ENCODE data around the gene RNGTT.
"Not testable (repeated sequence)": the region's sequence is repeated elsewhere in the genome, so short reads cannot be mapped to it uniquely, and the experiment has no call there.

RNGTT gene

DNA sequence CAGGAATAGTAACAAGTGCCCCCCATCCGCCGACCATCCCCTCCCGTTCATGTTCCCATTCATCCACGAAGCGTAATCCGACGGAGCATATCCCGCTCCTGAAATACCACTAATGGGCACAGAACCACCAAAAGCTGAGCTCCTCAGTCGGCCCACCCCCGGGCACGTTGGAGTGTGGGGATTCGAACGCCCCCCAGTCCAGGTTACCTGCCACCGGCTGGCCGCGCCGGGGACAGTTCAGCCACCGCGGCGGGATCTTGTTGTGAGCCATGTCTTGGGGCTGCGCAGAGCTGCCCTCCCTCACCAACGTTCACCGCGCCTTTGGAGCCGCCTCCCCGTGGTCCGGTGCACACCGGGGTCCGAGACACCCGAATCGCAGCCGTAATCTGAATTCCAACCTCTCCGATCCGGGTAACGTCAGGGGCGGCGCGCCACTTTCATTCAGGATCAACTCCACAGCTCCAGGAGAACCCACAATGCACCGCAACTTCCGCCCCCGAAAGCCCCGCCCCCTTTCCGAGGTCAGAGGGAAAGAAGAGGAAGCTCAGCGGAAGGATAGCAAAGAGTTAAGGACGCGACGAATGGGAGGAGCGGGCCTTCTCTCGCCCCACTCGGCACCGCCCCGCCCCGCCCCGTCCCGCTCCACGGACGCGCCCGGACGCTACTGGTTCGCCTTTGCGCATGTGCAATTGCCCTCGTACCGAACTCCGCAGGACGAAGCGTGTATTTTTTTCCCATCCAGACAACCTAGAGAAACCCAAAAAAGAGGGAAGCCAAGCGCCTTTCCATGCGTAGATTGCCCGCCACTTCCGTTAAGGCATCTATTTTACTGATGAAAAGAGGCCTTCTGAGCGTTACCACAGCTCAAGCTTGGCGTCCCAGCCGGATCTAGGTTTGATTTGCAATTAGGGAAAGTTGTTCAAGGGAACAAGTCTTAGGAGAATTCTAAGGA, at the start of gene RNGTT:
RNGTT (minus strand) TSS at position 480 of the 952 bp plus-strand sequence; CDS start at position 271, 209 bp downstream.
- peak; percentile 99 for DNase-seq

- DNase-seq: no peak
These were observed 48.0 kb upstream of the RNGTT start for GRCh38 chr6:89011436-89011835.

GRCh38 chr6:89010825-89011224, 47.4 kb upstream of the RNGTT start:
- no peak for DNase-seq

DNA sequence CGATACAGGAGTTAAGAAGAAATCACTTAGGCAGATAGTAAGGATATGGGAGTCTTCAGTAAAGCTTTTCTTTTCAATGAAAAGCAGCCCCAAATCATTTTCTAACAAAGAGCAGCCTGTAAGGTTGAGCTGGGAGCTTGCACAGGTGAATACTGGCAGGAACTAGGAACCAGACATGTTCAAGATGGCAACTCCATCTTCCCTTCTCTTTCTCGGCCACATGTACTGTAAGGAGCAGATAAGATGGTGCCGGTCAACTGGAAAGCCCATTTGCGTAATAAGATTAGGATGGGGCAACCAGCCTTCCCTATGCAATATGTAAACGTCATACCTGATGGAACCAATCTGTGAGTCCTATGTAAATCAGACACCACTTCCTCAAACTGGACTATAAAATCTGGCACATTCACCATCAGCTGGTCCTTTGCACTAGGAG, 46.2 kb upstream of the RNGTT start:
- no peak for DNase-seq

GRCh38 chr6:89008815-89009374, 45.5 kb upstream of the RNGTT start:
- DNase-seq: no peak

- no peak for DNase-seq
These were observed 44.8 kb upstream of the RNGTT start for GRCh38 chr6:89008001-89008814.

DNA sequence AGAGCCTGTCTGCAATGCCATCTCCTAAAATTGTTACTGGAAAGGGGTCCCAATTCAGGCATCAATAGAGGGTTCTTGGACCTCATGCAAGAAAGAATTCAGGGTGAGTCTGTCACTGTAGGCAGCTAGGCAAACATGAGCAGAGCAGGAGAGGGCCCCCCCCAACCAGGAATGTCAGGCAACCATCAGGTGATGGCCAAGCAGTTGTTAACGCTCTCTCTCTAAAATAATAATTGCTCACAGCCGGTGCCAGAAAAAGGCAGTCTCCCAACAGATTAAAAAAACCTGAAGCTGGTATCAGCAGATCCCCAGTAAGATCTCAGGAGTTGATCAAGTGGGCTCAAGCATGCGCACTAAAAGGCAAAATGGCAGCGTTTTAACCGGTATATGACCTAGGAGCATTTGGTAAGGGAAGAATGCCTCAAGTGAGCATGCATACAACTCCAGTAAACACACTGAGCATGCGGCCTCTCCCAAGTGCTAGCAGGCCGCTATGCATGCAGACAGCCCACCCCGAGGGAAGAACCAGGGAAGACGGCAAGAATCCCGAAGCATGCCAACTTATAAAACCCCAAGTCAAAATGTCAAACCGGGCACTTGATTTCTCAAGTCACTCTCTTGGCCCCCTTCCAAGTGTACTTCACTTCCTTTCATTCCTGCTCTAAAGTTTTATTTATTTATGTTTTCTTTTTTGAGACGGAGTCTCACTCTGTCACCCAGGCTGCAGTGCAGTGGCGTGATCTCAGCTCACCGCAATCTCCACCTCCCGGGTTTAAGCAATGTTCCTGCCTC, 44.0 kb upstream of the RNGTT start:
- DNase-seq: no peak

GRCh38 chr6:89002523-89002922, 39.1 kb upstream of the RNGTT start:
- DNase-seq: no peak

- no peak for DNase-seq
These were observed 33.9 kb upstream of the RNGTT start for GRCh38 chr6:88997327-88997726.

DNA sequence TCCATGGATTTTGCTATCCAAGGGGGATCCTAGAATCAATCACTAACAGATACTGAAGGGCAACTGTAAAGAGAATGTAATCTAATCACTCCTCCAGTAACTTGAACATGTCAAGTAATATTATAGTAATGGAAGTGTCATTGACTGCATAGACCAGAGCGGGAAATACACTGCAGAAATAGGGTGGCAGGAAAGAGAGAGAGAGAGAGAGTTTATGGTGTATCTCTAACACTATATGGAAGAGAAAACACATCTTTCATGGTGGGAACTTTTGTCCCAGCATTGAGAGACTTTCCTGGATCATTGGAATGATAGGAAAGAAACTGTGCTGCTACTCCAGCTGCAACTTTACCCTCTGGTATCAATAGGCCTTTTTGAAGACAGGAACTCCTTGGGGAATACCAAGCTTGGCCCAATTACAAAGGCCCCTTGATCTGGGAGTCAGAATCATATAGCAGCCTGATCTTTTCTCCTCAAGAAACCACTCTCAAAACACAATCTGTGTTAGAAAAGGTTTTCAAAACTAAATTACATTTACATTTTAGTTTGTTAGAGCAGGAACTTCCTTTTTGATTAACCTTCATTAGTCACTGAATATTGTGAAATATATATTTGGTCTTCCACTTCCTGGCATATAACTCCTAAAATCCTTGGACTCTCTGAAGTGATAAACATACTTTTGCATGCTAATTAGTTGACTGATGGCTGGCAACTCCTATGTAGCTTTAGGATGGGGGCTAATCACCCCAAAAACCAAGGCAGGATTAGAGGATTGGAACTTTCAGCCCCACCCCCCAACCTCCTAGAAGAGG, 29.5 kb upstream of the RNGTT start:
- no peak for DNase-seq

DNA sequence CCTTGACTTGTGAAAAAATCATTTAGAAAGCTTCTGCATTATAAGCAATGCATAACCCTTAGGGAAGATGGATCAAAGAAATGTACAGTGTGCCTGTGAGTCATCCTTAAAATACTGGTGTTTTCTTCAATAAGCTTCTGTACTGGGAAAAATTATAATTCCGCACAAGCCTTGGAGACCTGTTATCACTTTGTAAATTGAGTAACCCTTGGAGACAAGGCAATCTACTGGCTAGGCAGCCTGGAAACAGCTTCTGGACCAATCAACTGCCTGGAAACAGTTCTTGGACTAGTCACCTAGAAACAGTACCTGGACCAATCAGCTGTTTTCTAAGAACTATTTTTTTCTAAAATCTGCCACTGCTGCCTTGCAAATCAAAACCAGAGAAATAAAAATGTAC, 25.8 kb upstream of the RNGTT start:
- no peak for DNase-seq

- DNase-seq: no peak
These were observed 24.5 kb upstream of the RNGTT start for GRCh38 chr6:88987922-88988321.

GRCh38 chr6:88985901-88986300, 22.5 kb upstream of the RNGTT start:
- no peak for DNase-seq

GRCh38 chr6:88984606-88985005, 21.2 kb upstream of the RNGTT start:
- no peak for DNase-seq

DNA sequence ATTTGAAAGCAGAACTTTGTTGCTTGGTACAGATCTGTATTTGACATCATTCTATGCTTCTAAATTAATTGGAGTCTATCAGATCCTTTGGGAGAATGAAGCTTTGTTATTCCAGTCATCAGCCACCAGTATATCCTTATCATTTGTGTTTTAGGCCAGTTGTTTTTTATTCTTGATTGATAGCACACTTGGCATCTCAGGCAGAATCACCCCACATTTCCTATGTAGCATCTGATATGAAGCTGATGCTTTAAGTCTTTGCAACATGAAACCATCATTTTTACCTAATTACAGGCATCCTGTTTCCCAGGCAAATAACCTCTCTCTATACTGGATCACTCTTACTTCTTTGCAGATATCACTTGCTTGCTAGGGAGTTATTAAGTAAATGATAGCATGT, 20.7 kb upstream of the RNGTT start:
- DNase-seq: no peak

DNA sequence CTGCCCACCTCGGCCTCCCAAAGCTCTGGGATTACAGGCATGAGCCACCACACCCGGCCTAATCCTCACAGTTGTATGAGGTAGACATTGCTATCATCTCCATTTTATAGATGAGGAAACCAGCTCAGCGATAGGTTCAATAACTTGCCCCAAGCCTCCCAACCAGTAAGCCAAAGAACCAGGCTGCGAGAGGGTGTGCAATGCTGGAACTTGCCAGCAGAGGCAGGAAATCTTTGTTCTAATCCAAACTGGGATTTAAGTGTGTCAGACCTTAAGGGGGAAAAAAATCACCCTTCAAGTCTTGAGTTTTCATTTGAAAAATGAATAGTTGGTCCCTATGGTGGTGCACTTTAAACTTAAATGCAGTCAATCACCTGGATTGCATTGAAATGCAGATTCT, 20.1 kb upstream of the RNGTT start:
- no peak for DNase-seq

DNA sequence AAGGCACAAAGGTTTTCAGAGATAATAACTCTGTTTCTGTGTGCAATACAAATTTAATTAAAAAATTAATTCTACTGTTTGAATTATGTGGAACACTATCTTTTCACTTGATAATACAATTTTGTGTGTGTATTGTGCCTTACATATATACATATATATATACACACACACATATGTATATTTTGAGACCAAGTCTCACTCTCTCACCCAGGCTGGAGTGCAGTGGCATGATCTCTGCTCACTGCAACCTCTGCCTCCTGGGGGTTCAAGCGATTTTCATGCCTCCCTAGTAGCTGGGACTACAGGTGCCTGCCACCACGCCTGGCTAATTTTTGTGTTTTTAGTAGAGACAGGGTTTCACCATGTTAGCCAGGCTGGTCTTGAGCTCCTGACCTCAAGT, 19.7 kb upstream of the RNGTT start:
- not testable (repeated sequence) for DNase-seq

DNA sequence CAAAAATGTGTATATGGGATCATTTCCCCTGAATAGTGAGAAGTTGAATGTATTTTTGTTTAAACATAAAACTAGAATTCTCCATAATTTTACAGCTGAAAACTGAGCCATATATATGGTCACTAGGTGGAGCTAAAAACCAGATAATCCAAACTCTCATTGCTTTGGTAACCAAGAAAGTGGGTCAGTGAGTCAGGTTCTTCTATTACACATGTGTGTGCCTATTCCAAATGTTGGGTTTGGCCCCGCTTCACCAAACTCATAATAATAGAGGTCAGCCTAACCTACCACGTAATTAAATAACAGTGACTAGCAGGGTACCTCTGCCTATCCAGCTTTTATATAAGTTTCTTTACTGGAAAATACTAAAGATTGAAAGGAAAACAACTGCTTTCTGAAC, 19.3 kb upstream of the RNGTT start:
- peak; percentile 40 for DNase-seq

- DNase-seq: no peak
These were observed 12.0 kb upstream of the RNGTT start for GRCh38 chr6:88975369-88975768.

DNA sequence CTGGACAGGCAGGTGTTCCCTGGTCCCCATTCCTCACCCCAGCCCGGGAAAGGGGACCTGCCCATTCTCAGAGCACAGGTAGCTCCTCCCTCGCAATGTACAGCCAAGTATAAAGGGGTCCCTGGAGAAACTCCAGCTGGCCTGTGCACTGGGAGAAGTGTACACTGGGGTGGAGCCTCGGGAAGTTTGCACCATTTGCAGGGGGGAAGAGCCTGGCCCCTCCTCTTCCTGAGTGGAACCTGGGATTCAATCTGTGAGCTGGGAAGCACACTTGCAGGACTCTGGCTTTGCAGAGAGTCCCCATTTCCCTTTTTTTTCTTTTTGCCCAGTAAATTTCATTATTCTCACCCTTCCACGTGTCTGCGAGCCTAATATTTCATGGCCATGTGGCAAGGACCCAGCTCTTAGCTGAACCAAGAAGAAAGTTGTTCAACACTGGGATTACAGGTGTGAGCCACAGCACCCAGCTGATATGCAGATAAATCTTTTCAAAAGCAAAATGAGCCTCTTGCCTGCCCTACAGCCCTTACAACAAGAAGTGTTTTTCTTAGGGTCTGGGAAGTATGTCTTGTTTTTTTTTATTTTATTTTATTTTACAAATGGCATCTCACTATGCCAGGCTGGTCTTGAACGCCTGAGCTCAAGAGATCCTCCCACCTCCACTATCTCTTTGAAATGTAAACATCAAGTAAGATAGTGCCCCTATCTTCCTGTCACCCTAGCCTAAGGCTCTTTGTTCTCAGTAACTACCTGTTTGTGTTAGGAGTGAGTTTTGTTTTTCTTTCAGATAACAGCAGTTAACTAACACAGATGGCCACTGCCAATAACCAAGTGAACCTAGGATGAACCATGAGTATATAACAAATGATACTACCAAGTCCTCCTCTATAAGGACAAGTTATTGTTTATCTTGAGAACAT, 9.3 kb upstream of the RNGTT start:
- DNase-seq: no peak

DNA sequence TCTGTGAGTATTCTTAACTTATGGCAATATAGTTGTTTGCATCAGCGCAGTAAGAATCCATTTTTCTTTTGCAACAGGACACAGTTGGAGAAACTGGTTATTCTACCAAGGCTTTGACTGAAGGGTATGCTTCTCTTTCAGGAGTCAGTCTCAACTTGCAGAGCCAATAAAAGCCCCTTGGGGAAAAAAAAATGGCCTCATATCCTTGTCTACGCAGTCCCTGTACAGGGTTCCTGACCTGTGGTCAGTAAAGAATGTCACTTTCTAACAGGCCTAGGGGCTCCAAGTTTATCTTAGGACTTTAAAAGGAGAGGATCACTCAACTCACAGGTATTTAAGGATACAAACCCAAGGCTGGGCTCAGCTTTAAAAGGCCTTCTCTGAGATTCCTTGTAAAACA, 6.9 kb upstream of the RNGTT start:
- no peak for DNase-seq
